T-helper 1 cell (primary cell): ENCODE measurements around the gene NUP85.
"Not testable (repeated sequence)": the region's sequence is repeated elsewhere in the genome, so short reads cannot be mapped to it uniquely, and the experiment has no call there.

ENCODE experiments used
- DNase-seq, 5 donors: peaks; one replicate each; pipeline ENCODE4 v3.0.0-alpha.2; 2012 to 2020

NUP85 gene

DNA sequence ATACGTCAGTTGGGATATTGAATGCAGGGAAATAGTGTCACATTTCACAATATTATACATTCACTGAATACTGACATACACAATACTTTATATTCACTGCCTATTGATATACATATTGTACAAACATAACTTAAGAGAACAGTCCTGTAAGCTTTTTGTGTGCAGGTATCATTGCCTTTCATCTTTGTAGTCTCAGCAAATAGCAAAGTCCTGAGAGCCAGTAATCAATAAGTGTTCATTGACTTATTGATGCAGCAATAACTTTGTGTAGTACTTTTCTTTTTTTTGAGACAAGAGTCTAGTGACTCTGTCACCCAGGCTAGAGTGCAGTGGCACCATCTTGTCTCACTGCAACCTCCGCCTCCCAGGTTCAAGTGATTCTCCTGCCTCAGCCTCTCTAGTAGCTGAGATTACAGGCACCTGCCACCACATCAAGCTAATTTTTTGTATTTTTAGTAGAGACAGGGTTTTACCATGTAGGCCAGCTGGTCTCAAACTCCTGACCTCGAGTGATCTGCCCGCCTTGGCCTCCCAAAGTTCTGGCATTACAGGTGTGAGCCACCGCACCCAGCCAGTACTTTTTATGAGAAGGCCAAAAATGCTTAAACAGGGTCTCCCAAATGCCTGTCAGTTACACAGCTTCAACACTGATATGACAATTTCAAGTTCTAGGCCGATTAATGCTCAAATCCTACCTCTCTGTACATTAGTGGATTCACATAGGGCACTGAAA lies 5.4 kb upstream of the NUP85 start:
- no peak for DNase-seq

DNA sequence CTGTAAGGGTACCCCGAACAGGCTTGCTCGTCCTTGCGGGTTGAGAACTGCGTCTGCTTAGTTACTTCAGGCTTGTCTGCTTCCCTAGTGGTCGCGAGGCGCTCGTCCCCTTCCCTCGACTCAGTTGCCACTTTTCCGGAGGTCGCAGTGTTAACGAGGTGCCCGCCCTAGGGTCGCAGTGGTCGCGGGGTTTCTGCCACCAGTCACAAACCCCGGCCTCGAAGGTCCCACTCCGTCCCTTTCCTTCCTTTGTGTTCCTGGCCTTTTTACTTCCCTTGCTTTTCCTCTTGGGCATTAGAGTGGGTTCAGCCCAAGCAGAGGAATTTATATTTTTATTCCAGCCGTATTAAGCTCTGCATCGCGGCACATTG lies 299 bp downstream of the NUP85 start:
- DNase-seq = no peak

DNA sequence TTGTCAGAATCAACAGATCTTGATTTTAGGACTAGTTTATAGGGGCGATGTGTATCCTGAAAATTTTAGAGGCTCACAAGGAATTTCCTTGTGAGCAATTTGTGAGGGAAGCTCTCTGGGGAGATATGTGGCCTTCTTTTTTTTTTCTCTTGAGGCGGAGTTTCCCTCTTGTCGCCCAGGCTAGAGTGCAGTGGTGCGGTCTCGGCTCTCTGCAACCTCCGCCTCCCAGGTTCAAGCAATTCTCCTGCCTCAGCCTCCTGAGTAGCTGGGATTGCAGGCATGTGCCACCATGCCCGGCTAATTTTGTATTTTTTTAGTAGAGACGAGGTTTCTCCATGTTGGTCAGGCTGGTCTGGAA lies 1.6 kb downstream of the NUP85 start:
- not testable (repeated sequence) for DNase-seq

DNA sequence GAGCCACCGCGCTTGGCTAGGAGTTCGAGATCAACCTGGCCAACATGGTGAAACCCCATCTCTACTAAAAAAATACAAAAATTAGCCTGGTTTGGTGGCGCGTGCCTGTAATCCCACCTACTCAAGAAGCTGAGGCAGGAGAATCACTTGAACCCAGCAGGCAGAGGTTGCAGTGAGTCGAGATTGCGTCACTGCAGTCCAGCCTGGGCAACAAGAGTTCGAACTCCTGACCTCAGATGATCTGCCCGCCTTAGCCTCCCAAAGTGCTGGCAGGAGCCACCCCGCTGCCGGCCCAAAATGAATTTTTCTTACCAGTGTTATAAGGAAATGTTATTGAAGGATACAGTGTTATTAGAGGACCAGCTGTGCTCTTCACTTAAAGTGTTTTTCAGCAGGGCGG lies 2.3 kb downstream of the NUP85 start:
- no peak for DNase-seq

DNA sequence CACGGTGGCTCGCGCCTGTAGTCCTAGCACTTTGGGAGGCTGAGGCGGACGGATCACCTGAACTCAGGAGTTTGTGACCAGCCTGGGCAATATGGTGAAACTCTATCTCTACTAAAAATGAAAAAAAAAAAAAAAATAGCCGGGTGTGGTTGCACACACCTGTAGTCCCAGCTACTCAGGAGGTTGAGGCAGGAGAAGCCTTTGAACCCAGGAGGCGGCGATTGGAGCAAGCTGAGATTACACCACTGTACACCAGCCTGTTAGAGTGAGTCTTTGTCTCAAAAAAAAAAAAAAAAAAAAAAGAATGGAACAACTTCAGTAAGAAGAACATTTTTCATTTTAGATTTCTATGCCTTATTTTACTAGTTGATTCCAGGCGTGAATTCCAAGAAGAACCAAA lies 2.7 kb downstream of the NUP85 start:
- no peak for DNase-seq

DNA sequence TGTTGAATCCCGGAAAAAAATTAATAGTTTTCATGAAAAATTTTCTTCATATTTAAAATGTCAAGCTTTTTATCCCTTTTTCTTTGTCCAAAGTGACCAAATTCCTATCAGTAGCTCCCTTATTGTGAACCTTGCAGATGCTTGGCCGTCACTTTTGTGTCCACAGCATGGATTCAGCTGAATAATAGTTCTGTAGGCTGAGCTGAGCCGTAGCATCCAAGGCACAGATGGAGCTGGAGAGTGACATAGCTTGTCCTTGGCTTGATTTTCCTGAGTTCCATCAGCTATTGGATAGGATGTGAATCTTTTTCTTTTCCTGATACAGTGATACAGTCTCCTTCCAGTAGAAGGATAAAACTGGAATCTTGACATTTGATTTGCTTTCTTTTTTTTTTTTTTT lies 3.6 kb downstream of the NUP85 start:
- no peak for DNase-seq

DNA sequence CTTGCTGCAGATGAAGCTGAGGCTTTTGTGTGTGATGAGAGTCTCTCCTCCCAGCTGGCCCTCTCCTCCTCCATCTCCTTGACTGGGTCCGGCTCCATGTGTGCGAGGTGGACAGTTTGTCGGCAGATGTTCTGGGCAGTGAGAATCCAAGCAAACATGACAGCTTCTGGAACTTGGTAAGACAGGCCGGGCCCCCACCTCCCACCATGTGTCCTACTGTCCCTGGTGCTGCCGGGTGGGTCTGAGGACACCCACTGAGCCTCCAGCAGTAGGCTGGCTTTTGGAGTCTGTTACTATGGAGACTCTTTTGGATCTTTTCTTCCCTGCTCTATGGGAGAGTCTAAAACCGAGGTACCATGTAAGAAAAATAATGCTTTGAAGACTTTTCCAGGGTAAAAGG lies 12.7 kb downstream of the NUP85 start:
- DNase-seq = no peak

DNA sequence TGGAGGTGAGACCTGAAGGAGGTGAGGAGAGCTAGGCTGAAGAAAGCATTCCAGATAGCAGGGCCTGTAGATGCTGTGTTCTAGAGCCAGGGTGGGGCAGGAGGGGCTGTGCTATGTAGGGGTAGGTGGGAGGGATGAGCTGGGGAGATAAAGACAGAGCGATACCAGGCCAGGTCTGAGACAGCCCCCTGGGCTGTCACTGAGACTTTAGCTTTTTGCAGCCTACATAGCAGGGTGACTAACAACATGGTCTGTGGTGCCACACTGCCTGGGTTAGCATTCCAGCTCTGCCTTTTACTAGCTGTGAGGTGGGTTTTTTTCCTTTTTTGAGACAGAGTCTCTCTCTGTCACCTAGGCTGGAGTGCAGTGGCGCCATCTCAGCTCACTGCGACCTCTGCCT lies 14.3 kb downstream of the NUP85 start:
- no peak for DNase-seq

DNA sequence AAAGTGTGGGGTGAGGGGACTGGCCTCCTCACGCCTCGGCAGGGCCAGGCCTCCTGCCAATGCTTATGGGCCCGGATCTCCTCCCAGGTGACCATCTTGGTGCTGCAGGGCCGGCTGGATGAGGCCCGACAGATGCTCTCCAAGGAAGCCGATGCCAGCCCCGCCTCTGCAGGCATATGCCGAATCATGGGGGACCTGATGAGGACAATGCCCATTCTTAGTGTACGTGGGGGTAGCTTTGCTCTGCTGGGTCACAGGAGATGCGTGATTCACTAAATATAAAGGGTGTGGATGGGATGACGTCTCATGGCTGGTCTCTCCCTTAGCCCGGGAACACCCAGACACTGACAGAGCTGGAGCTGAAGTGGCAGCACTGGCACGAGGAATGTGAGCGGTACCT lies 19.5 kb downstream of the NUP85 start:
- DNase-seq = no peak

DNA sequence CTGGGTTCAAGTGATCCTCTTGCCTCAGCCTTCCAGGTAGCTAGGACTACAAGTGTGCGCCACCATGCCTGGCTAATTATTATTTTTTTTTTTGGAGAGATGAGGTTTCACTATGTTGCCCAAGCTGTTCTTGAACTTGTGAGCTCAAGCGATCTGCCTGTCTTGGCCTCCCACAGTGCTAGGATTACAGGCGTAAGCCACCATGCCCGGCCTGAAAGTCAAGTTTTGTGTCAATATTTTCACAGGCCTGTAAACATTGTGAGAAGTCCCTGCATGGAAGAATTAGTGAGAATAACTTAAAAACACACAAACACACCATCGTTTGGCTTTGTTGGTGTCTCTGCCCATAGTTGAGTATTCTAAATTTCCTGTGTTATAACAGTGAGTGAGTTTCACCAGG lies 22.2 kb downstream of the NUP85 start:
- DNase-seq = no peak

DNA sequence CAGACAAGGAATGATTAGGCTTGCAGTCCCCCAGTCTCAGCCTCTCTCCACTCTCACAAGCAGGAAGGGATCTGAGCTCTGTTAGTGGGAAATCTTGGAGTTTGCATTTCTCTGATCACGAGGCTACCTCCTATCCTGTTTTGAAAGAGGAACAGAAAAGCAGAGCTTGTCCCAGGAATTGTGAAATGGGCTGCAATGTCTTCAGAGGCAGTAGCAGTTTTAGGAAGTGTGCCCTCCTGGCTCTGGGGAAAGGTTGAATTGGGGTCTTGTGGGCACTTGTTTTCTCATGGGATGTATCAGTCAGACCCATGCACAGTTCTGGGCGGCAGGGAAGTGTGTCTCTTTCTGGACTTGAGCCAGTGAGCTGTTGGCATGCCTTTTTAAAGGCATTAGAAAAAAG lies 22.8 kb downstream of the NUP85 start:
- DNase-seq = no peak

DNA sequence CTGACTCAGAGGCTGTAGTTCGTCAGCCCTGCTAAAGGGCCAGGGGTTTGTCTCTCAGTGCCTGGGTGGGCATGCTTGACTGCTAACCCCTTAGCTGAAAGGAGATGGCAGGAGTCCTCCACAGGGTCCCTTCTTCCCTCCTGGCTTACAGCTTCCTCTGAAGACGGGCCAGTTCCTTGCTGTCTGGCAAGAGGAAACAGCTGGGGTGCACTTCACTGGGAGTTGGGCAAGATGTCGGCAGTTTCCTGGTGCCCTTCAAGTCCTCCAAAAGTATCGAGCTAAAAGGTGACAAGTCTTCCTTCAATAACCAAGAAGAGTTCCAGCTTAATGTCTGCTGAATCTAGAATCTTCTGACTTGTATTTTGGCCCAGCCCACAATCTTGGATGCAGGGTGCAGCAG lies 23.4 kb downstream of the NUP85 start:
- DNase-seq = no peak

DNA sequence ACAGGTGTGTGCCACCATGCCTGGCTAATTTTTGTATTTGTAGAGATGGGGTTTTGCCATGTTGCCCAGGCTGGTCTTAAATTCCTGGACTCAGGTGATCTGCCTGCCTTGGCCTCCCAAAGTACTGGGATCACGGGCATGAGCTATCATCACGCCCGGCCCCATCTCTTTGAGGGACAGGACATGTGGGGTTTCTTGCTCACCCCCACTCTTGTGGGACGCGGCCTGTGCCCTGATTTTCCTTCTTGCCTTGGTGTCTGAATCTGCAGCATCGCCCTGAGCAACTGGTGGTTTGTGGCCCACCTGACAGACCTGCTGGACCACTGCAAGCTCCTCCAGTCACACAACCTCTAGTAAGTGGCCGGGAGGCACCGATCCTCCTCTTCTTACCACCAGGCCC lies 25.6 kb downstream of the NUP85 start:
- no peak for DNase-seq

DNA sequence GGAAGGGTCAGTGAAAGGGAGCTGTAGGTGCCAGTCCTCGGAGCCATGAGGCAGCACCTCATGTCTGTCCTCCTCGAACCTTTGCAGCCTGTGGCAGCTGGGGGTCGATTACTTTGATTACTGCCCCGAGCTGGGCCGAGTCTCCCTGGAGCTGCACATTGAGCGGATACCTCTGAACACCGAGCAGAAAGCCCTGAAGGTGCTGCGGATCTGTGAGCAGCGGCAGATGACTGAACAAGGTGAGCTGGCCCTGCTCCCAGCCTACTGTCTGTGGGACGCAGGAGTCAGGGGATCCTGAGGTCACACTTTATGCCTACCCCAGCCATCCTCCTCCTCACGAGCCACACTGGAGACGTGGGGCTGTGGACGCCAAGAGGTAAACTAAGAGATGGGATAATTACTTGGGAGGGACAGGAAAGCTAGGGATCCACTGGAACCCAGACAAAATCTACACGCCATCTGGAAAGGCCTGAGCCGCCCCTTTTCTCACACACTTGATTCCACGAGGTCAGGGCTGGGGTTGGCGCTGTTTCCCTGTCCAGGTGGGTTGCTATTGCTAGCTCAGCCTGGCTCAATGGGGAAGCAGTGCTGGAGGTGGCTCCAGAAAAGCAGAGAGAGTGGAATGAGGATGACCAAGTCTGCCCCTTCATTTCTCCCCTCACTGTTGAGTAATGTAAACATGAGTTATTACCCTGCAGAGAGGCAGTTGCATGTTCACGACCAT lies 26.4 kb downstream of the NUP85 start:
- no peak for DNase-seq

DNA sequence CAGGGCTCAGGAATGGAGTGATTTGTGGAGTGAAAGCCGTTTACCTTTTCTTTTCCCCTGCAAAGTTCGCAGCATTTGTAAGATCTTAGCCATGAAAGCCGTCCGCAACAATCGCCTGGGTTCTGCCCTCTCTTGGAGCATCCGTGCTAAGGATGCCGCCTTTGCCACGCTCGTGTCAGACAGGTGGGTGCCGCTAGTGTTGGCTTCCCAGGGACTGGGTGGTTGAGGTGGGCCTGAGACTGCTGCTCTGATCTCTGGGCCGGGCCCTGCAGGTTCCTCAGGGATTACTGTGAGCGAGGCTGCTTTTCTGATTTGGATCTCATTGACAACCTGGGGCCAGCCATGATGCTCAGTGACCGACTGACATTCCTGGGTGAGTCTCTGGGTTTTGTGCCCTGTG lies 27.3 kb downstream of the NUP85 start:
- no peak for DNase-seq

DNA sequence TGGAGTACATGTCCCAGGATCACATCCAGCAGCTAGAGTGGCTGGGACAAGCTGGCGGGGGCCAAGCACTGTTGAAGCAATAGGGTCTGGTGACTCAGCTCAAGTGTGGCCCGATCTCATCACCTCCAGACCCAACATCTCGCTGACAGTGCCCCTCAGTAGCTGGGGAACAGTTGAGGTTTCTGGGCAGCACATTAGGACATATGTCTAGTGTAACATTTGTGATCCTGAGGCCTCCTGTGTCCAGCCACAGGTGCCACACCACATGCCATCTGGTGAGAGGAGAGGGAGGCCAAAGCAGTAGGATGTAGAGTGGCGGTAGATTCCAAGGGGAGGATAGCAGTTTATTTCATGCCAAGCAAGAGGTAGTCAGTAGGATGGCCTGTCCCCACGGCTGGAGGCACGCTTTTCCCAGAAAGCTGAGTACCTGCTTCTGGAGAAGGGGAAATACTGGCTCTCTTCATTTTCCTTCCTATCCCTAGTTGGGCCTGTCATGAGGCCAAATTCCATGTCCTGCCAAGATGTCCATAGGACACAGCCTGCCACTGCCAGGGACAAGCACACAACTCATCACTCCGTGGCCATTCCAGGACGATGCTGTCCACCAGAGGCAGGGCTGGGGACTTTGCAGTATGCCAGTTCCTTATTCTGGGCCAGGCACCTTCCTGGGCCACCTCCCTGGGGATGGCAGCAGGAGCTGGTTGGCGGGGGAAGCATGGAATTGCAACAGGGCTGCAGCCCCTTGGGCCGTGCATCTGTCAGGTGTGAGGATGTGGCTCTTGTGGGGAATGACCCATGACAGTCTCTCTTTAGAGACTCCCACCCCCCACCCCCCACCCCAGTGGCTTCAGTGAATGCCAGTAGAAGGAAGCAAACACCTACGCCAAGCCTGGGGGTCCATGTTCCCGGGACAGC lies 31.9 kb downstream of the NUP85 start:
- DNase-seq = no peak

DNA sequence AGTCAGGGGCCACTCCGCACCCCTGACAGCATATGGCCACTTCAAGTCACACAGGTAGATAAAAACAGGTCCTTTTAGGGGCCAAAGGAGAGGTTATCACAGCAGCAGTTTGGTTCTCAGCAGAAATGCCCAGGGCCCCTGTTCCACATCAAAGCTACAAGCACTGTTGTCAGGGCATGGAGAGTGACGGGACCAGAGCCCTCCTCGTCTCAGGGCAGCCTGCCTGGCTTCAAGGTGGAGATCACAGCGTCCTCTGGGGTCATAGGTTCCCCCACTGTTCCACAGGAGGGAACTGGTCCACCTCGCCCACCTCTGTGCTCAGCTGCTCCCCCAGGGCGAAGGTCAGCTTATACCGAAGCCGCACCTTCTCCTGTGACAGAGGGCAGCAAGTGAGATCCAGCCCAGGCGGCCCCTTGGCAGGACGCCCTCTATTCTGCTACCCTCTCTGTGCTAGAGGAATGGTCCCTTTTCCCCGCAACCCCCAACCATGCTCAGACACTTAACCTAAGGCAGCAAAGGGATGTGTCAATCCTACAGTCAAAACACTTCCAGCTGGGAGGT lies 32.6 kb downstream of the NUP85 start:
- no peak for DNase-seq

DNA sequence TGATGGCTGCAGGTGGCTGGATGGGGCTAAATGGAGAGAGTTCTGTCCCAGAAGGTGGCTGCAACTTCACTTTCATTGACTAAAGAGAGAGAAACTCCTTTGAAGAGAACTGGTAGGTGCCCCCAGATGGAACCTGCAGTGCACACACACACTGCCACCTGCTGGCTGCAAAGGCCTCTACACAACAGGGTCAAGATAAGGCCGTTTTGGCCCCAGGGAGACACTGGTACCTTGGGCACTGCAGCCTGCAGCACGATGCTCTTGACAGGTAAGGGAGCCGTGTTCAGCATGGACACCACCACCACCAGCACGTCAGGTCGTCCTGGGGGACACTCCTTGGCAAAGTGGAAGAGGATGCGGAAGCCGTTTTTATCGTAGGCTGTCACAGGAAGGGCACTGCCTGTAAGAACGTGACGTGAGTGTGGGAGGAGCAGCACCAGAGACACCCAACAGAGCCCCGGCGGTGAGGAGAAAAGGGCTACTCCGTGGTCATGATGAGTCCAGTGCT lies 33.3 kb downstream of the NUP85 start:
- peak; percentile 38 to 63 (median 48) for DNase-seq

DNA sequence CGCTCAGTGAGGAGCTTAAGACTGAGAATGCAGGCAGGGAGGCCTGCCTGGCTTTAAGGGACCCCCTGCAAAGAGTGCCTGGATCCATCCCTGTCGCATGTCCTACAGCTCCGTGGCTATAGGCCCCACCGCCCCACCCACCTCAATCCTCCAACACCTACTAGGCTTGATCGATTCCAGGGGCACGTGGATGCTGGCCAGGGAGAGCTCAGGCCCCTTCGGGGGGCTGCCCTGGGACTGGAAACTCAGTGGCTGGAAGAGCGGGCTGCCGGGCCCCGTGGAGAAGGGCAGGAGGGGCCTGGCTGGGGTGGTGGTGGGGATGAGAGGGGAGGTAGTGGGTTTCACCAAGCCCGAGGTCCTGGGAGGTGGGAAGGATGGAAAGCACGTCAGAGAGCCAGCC lies 33.7 kb downstream of the NUP85 start:
- DNase-seq = no peak

DNA sequence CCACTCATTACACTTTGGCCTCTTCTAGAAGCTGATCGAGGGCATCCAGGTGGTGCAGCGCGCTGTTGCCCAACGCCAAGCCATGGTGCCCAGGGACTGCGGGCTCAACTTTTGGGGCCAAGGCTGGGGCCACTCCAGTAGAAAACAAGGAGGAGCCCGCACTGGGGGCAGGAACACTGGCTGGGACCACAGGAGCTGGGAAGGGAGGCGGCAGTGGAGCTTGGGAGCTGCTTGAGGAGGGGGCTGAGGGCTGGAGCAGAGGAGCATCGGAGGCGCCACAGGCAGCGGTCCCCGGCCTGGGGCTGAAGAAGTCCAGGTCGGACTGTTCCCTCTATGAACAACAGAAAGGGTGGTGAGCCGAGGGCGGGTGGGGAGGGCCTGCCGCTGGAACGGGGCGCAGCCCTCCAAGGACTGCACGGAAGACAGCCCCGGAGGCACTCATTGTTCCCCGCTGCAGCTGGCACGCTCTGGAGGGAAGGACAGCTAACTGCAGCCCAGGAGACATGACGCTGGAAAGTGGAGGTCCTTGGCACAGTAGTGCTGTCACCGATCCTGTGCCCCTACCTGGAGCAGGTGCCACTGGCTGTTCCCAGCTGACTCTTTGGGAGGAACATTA lies 34.4 kb downstream of the NUP85 start:
- no peak for DNase-seq

DNA sequence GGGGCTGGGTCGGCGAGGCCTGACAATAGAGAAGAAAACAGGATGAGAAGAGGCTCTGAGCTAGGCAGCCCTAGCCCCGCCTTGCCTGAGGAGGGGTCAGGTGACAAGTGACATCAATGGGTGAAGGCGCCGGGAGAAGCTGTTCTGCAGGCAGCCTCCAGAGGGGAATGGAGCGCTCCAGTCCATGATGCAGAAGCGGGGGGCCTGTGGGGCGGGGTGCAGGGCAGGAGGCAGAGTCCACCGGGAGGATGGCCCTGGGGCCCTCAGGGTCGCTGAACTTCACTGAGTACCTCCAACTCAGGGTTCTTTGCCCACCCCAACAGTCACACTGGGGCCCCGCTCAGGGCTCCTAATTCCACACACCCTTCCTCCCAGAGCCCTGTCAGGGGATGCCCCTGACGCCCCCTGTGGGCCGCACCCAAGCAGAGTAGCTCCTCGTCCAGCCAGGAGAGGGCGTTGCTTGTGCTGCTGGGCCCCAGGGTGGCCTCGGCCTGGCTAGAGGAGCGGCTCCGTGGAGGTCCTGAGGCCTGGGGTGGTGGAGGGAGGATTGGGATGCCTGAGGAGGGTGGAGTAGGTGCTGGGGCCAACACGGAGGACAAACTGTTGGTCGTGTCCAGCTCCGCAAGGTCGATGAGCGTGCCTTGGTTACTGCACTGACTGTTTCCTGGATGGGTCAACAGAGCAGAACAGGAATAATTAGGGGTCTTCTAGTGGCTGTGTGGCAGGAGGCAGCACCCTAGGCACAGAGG lies 35.1 kb downstream of the NUP85 start:
- no peak for DNase-seq

DNA sequence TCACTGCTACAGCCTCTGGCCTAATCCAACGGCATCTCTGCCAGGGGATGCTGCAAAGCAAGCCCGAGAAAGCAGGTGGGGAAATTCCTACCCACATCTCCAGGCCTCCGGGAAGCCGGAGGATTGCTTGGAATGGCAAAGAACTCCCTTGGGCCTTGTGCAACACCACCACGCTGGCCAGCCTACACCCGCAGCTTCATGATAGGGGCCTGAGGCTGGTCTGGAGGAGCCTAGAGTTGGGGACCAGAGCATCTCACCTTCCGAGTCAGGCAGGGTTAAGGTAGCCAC lies 35.6 kb downstream of the NUP85 start:
- no peak for DNase-seq
